ENCODE data around the gene G6PC2. TPM values are rescaled to one million over a fixed set of nuclear protein-coding genes. Genes with fewer than 3 reads are reported as not detected.

G6PC2 gene
- total RNA-seq, 1 donor from 2014 or later = not detected

GRCh38 chr2:168892327-168892726 lies 8.8 kb upstream of the G6PC2 start:
- no peak overlapping the region for H2AFZ ChIP-seq (replicated peaks)
- no peak for DNase-seq (ENCODE audit: low spot score)

GRCh38 chr2:168894101-168894500 lies 7.0 kb upstream of the G6PC2 start:
- Mint-ChIP-seq H3K9me3 (no peaks in the 10 kb centered on the region), H3K27me3 (ENCODE audit: insufficient read depth, low read depth) (peaks cover 4% of the 10 kb centered on the region), H3K27ac (no peak overlapping the region), H3K36me3 (no peaks in the 10 kb centered on the region), H3K4me3 (peak overlapping the region; percentile 14), H3K4me1 (peaks cover 16% of the 10 kb centered on the region)
- Histone ChIP-seq H3K4me2 (no peak overlapping the region), H2AFZ (replicated peaks) (no peak overlapping the region), H4K20me1 (ENCODE audit: low read depth) (no peaks in the 10 kb centered on the region), H3K27me3 (peaks cover 22% of the 10 kb centered on the region), H3K9me3 (ENCODE audit: low read depth) (no peaks in the 10 kb centered on the region), H3K4me3 (no peak overlapping the region), H3K27ac (no peak overlapping the region), H3F3A (ENCODE audit: low read depth) (peaks cover 4% of the 10 kb centered on the region), H3K79me2 (ENCODE audit: low read depth) (peaks cover 10% of the 10 kb centered on the region), H3K36me3 (no peaks in the 10 kb centered on the region), H3K4me1 (peaks cover 8% of the 10 kb centered on the region), H3K9ac (no peak overlapping the region)
- no peak for TF ChIP-seq EZH2 (IDR thresholded peaks at IDR 0.05)
- no peak for TF ChIP-seq EZH2phosphoT487 (IDR thresholded peaks at IDR 0.05)
- TF ChIP-seq CTCF (IDR thresholded peaks at IDR 0.05) = no peak
- DNase-seq (ENCODE audit: low spot score) = no peak

More at GRCh38 chr2:168892327-168892726, 8.8 kb upstream of the G6PC2 start:
- TF ChIP-seq EZH2phosphoT487 (IDR thresholded peaks at IDR 0.05) (no peak), CTCF (IDR thresholded peaks at IDR 0.05) (no peak), EZH2 (IDR thresholded peaks at IDR 0.05) (no peak)
- peaks cover 5% of the 10 kb centered on the region for H3K36me3 ChIP-seq
- peaks cover 17% of the 10 kb centered on the region for H3K4me1 Mint-ChIP-seq
- no peak overlapping the region for H3K4me2 ChIP-seq
- peaks cover 4% of the 10 kb centered on the region for H3K27me3 Mint-ChIP-seq (ENCODE audit: insufficient read depth, low read depth)
- peaks cover 25% of the 10 kb centered on the region for H3K79me2 ChIP-seq (ENCODE audit: low read depth)
- peaks cover 4% of the 10 kb centered on the region for H3F3A ChIP-seq (ENCODE audit: low read depth)
- no peak overlapping the region for H3K27ac Mint-ChIP-seq
- H4K20me1 ChIP-seq (ENCODE audit: low read depth) = no peaks in the 10 kb centered on the region
- H3K4me1 ChIP-seq = peaks cover 8% of the 10 kb centered on the region
- H3K4me3 Mint-ChIP-seq = no peak overlapping the region
- peaks cover 22% of the 10 kb centered on the region for H3K27me3 ChIP-seq
- no peaks in the 10 kb centered on the region for H3K9me3 ChIP-seq (ENCODE audit: low read depth)
- no peak overlapping the region for H3K4me3 ChIP-seq
- H3K9ac ChIP-seq = no peak overlapping the region
- H3K27ac ChIP-seq = no peak overlapping the region
- H3K9me3 Mint-ChIP-seq = no peaks in the 10 kb centered on the region
- H3K36me3 Mint-ChIP-seq = peaks cover 5% of the 10 kb centered on the region

GRCh38 chr2:168894720-168895119 lies 6.4 kb upstream of the G6PC2 start:
- Mint-ChIP-seq H3K4me1 (peaks cover 10% of the 10 kb centered on the region), H3K36me3 (no peaks in the 10 kb centered on the region), H3K4me3 (no peak overlapping the region), H3K27me3 (ENCODE audit: insufficient read depth, low read depth) (peaks cover 4% of the 10 kb centered on the region), H3K9me3 (no peaks in the 10 kb centered on the region), H3K27ac (no peak overlapping the region)
- H3K79me2 ChIP-seq (ENCODE audit: low read depth) = peaks cover 3% of the 10 kb centered on the region
- H3K36me3 ChIP-seq = no peaks in the 10 kb centered on the region
- peaks cover 4% of the 10 kb centered on the region for H3F3A ChIP-seq (ENCODE audit: low read depth)
- H3K27me3 ChIP-seq = peaks cover 22% of the 10 kb centered on the region
- TF ChIP-seq EZH2phosphoT487 (IDR thresholded peaks at IDR 0.05) (no peak), EZH2 (IDR thresholded peaks at IDR 0.05) (no peak)
- no peaks in the 10 kb centered on the region for H3K9me3 ChIP-seq (ENCODE audit: low read depth)
- H2AFZ ChIP-seq (replicated peaks) = no peak overlapping the region
- peaks cover 4% of the 10 kb centered on the region for H3K4me1 ChIP-seq
- no peaks in the 10 kb centered on the region for H4K20me1 ChIP-seq (ENCODE audit: low read depth)
- H3K4me2 ChIP-seq = no peak overlapping the region
- no peak overlapping the region for H3K27ac ChIP-seq
- H3K9ac ChIP-seq = no peak overlapping the region
- no peak overlapping the region for H3K4me3 ChIP-seq
- no peak for DNase-seq (ENCODE audit: low spot score)

GRCh38 chr2:168895771-168896170 lies 5.3 kb upstream of the G6PC2 start:
- Histone ChIP-seq H3K27me3 (peaks cover 21% of the 10 kb centered on the region), H3K36me3 (no peaks in the 10 kb centered on the region), H3K9ac (no peak overlapping the region), H3K79me2 (ENCODE audit: low read depth) (no peaks in the 10 kb centered on the region), H3K27ac (no peak overlapping the region), H3F3A (ENCODE audit: low read depth) (peaks cover 4% of the 10 kb centered on the region), H3K4me2 (no peak overlapping the region), H3K4me3 (no peak overlapping the region), H3K9me3 (ENCODE audit: low read depth) (no peaks in the 10 kb centered on the region), H2AFZ (replicated peaks) (no peak overlapping the region), H4K20me1 (ENCODE audit: low read depth) (no peaks in the 10 kb centered on the region), H3K4me1 (peaks cover 2% of the 10 kb centered on the region)
- Mint-ChIP-seq H3K4me3 (no peak overlapping the region), H3K36me3 (no peaks in the 10 kb centered on the region), H3K4me1 (peaks cover 1% of the 10 kb centered on the region), H3K9me3 (no peaks in the 10 kb centered on the region), H3K27me3 (ENCODE audit: insufficient read depth, low read depth) (peaks cover 3% of the 10 kb centered on the region), H3K27ac (no peak overlapping the region)
- TF ChIP-seq CTCF (IDR thresholded peaks at IDR 0.05) (no peak), EZH2 (IDR thresholded peaks at IDR 0.05) (no peak), EZH2phosphoT487 (IDR thresholded peaks at IDR 0.05) (no peak)
- DNase-seq (ENCODE audit: low spot score) = no peak
